Upper lobe of left lung (tissue), 6 donors: ENCODE data around the gene ACACA. TPM values are rescaled to one million over a fixed set of nuclear protein-coding genes. Genes with fewer than 3 reads are reported as not detected.

Experiments used
- ATAC-seq, 2 donors: fragments of 200-7000 bp; cut with Tn5 transposase; one replicate each; pipeline ENCODE4 v1.9.1; 2022; ENCODE audit warnings: mild to moderate bottlenecking in 2 of 2, moderate library complexity in 2 of 2; ENCODE audit not compliant: low FRiP score in 2 of 2
- DNase-seq, 2 donors: peaks; one replicate each; pipeline ENCODE4 v3.0.0-alpha.2; 2019 to 2020
- H3K27ac ChIP-seq, 4 donors: fragments of 200-600 bp; sonication (generic); one replicate each; pipeline ENCODE4 v1.5.1; 2016 to 2019
- H3K27me3 ChIP-seq, 4 donors: fragments of 200-600 bp; sonication (generic); one replicate each; pipeline ENCODE4 v1.5.1; 2017 to 2019
- H3K36me3 ChIP-seq, 4 donors: fragments of 200-600 bp; sonication (generic); one replicate each; pipeline ENCODE4 v1.5.1; 2016 to 2019
- H3K4me1 ChIP-seq, 4 donors: fragments of 200-600 bp; sonication (generic); one replicate each; pipeline ENCODE4 v1.5.1; 2018 to 2019
- H3K4me3 ChIP-seq, 4 donors: fragments of 200-600 bp; sonication (generic); one replicate each; pipeline ENCODE4 v1.5.1; 2017 to 2019; ENCODE audit warnings: mild to moderate bottlenecking in 2 of 4, moderate library complexity in 1 of 4
- H3K9me3 ChIP-seq, 4 donors: fragments of 200-600 bp; sonication (generic); one replicate each; pipeline ENCODE4 v1.5.1; 2018 to 2019
- CTCF ChIP-seq, 6 experiments: fragments of 450-650 bp in 4 of 6; fragments of 200-600 bp in 2 of 6; sonication (generic) in 2 of 6; IDR thresholded peaks; one replicate each; pipeline ENCODE4 v1.5.1; 2016 to 2019; ENCODE audit warnings: antibody characterized with exemption in 6 of 6
- EP300 ChIP-seq, 4 donors: sonication (generic); formaldehyde crosslinking; IDR thresholded peaks; one replicate each; pipeline ENCODE4 v1.5.1; 2017; ENCODE audit warnings: antibody characterized with exemption in 4 of 4, control low read depth in 2 of 4
- POLR2A ChIP-seq, 4 donors: fragments of 450-650 bp; IDR thresholded peaks; one replicate each; pipeline ENCODE4 v1.5.1; 2016 to 2017; ENCODE audit warnings: antibody characterized with exemption in 4 of 4, mild to moderate bottlenecking in 2 of 4
- POLR2AphosphoS5 ChIP-seq, 2 donors: sonication (generic); formaldehyde crosslinking; IDR thresholded peaks; one replicate each; pipeline ENCODE4 v1.5.1; 2017; ENCODE audit warnings: antibody characterized with exemption in 2 of 2
- WGBS, 2 donors: methylation state at CpG; one replicate each; pipeline ENCODE4 v1.1.5; 2017 to 2018; 5-methylcytosine and 5-hydroxymethylcytosine counted together
- total RNA-seq, 6 donors: library from RNA; depleted of rRNA in 4 of 6; stranded (reverse); fragments of >200 nt in 4 of 6; gene quantifications; one replicate each; pipeline versions ENCODE4 v1.1.0 to v1.2.1, GENCODE V29; 2016 to 2021
- donor health status: DM: no; HTN: no; CAD: no; lungs with moderate emphysema.
- donor health status: DM: no; HTN: yes; CAD: no; lungs with severe emphysema.

ACACA gene
- total RNA-seq, 6 donors from 2014 or later = 55.7 to 129 (median 91.9) TPM

- H3K9me3 ChIP-seq = no peaks in the 10 kb centered on the region
- ATAC-seq (no peak), DNase-seq (no peak)
- no peak overlapping the region for H3K27ac ChIP-seq
- 92 to 93% methylated on average over 3 of the region's 3 CpGs for WGBS, 2 donors
- H3K27me3 ChIP-seq = no peaks in the 10 kb centered on the region
- peaks cover 0 to 10% (median 0%) of the 10 kb centered on the region in 4 donors for H3K4me1 ChIP-seq
- no peak overlapping the region for H3K4me3 ChIP-seq
- no peak for TF ChIP-seq EP300 (IDR thresholded peaks at IDR 0.05)
- no peak for TF ChIP-seq CTCF (IDR thresholded peaks at IDR 0.05)
- no peak for TF ChIP-seq POLR2A (IDR thresholded peaks at IDR 0.05)
- no peak for TF ChIP-seq POLR2AphosphoS5 (IDR thresholded peaks at IDR 0.05)
- H3K36me3 ChIP-seq = no peaks in the 10 kb centered on the region
These were observed 18.4 kb downstream of the ACACA start for GRCh38 chr17:37388266-37388665.

GRCh38 chr17:37386462-37386861, 20.2 kb downstream of the ACACA start:
- H3K27ac ChIP-seq = no peak overlapping the region
- no peak overlapping the region for H3K4me3 ChIP-seq
- no peak for DNase-seq
- ATAC-seq = no peak
- no peaks in the 10 kb centered on the region for H3K36me3 ChIP-seq
- peaks cover 0 to 5% (median 0%) of the 10 kb centered on the region in 4 donors for H3K4me1 ChIP-seq
- TF ChIP-seq CTCF (IDR thresholded peaks at IDR 0.05) = no peak
- 89 to 94% methylated on average over 5 of the region's 5 CpGs for WGBS, 2 donors
- no peaks in the 10 kb centered on the region for H3K27me3 ChIP-seq
- H3K9me3 ChIP-seq = no peaks in the 10 kb centered on the region

- no peak for ATAC-seq
- H3K27ac ChIP-seq = no peak overlapping the region
- H3K9me3 ChIP-seq = no peaks in the 10 kb centered on the region
- peaks cover 0 to 5% (median 0%) of the 10 kb centered on the region in 4 donors for H3K4me1 ChIP-seq
- no peaks in the 10 kb centered on the region for H3K27me3 ChIP-seq
- no peaks in the 10 kb centered on the region for H3K36me3 ChIP-seq
- DNase-seq = no peak
- H3K4me3 ChIP-seq = no peak overlapping the region
- no peak for TF ChIP-seq EP300 (IDR thresholded peaks at IDR 0.05)
- no peak for TF ChIP-seq CTCF (IDR thresholded peaks at IDR 0.05)
These were observed 21.1 kb downstream of the ACACA start for GRCh38 chr17:37385474-37385990.

- H3K27ac ChIP-seq = no peak overlapping the region
- TF ChIP-seq EP300 (IDR thresholded peaks at IDR 0.05) (no peak), CTCF (IDR thresholded peaks at IDR 0.05) (no peak), POLR2A (IDR thresholded peaks at IDR 0.05) (no peak), POLR2AphosphoS5 (IDR thresholded peaks at IDR 0.05) (no peak)
- no peaks in the 10 kb centered on the region for H3K36me3 ChIP-seq
- H3K4me3 ChIP-seq = no peak overlapping the region
- no peak for DNase-seq
- no peaks in the 10 kb centered on the region for H3K9me3 ChIP-seq
- 59 to 75% methylated on average over 3 of the region's 3 CpGs for WGBS, 2 donors
- no peak for ATAC-seq
- H3K27me3 ChIP-seq = no peaks in the 10 kb centered on the region
- peaks cover 0 to 5% (median 0%) of the 10 kb centered on the region in 4 donors for H3K4me1 ChIP-seq
These were observed 22.0 kb downstream of the ACACA start for GRCh38 chr17:37384560-37385149.

GRCh38 chr17:37382056-37382455, 24.6 kb downstream of the ACACA start:
- Histone ChIP-seq H3K27me3 (no peaks in the 10 kb centered on the region), H3K4me1 (no peaks in the 10 kb centered on the region), H3K27ac (no peak overlapping the region), H3K9me3 (no peaks in the 10 kb centered on the region), H3K4me3 (no peak overlapping the region), H3K36me3 (no peaks in the 10 kb centered on the region)
- TF ChIP-seq EP300 (IDR thresholded peaks at IDR 0.05) (no peak), CTCF (IDR thresholded peaks at IDR 0.05) (no peak), POLR2AphosphoS5 (IDR thresholded peaks at IDR 0.05) (no peak), POLR2A (IDR thresholded peaks at IDR 0.05) (no peak)
- 80 to 88% methylated on average over 1 of the region's 1 CpG for WGBS, 2 donors
- ATAC-seq = no peak
- DNase-seq = no peak
